HG03439 (cell line): ENCODE data around the gene APOBEC3A.

Source experiments
- ATAC-seq: cut with Tn5 transposase; IDR thresholded peaks from one replicate; pipeline ENCODE4 v1.9.1; 2021; ENCODE audit warnings: mild to moderate bottlenecking, moderate library complexity; ENCODE audit not compliant: unreplicated experiment

The APOBEC3A gene

DNA sequence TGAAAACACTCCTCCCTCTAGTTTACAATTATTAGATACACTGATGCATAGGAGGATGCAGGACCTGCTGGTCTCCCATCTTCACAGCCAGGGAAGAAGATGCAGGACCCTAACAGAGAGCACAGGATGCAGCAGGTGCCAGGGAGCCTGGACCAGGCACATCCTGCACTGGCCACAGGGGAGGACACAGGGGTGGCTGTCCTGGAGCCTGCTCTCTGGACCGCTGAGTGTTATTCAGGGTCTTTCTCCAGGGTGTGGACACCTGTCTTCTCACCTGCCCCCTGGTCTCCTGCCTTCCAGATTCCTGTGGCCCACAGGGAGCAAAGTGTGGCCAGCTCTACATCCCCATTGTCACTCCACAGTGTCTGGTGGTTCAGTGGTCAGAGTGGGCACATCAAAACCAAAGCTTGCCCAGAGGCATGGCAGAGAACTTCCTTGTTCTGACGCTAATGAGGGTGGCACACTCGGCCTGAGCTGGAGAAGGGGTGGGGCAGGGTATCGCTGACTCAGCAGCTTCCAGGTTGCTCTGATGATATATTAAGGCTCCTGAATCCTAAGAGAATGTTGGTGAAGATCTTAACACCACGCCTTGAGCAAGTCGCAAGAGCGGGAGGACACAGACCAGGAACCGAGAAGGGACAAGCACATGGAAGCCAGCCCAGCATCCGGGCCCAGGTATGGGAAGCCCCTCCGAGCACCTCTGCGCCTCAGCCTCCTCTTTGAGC is at the start of gene APOBEC3A:
Gene APOBEC3A, plus strand, starts transcription at position 564 of the 725 bp plus-strand sequence. Its CDS starts 83 bp downstream, at position 647.
- ATAC-seq = no peak

DNA sequence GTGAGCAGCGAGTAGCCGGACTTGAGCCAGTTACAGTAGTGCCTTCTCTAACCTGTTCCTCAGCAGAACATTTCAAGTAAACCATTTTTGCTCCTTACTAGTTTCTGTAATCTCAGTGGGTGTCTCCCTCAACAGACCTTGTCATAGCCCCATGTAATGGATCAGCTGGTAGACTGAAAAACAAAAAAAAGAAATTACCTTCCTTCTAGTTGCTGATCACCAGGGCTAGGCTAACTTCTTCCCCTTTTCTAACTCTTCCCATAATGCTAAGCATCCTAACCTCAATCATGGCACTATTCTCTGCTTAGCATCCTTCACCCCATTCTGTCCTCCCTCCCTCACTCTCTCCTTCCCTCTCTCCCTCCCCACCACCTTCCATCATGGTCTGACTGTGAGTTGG is 49.6 kb upstream of the APOBEC3A start:
- no peak for ATAC-seq

DNA sequence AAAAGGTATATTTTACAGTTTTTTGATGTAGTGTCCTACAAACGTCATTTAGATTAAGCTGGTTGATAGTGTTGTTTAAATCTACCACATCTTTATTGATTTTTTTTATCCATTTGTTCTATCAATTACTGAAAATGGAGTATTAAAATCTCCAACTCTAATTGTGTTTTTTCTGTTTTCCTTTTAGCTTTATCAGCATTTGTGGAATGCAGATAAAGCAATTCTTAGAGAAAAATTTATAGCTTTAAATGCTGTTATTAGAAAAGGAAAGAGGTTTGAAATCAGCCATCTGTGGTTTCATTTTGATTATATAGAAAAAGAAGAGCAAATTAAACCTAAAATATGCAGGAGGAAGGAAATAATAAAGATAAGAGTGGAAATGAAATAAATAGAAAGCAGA is 46.0 kb upstream of the APOBEC3A start:
- ATAC-seq = no peak

- ATAC-seq = no peak
Observed at GRCh38 chr22:38919631-38920190, 37.7 kb upstream of the APOBEC3A start.

GRCh38 chr22:38921120-38921519 is 36.3 kb upstream of the APOBEC3A start:
- no peak for ATAC-seq

- no peak for ATAC-seq
Observed at GRCh38 chr22:38921806-38922205, 35.6 kb upstream of the APOBEC3A start.

GRCh38 chr22:38923463-38924346 is 33.7 kb upstream of the APOBEC3A start:
- ATAC-seq = no peak

GRCh38 chr22:38924347-38924952 is 33.0 kb upstream of the APOBEC3A start:
- no peak for ATAC-seq

GRCh38 chr22:38925571-38926041 is 31.8 kb upstream of the APOBEC3A start:
- ATAC-seq = no peak

- ATAC-seq = no peak
Observed at GRCh38 chr22:38927033-38927781, 30.2 kb upstream of the APOBEC3A start.

DNA sequence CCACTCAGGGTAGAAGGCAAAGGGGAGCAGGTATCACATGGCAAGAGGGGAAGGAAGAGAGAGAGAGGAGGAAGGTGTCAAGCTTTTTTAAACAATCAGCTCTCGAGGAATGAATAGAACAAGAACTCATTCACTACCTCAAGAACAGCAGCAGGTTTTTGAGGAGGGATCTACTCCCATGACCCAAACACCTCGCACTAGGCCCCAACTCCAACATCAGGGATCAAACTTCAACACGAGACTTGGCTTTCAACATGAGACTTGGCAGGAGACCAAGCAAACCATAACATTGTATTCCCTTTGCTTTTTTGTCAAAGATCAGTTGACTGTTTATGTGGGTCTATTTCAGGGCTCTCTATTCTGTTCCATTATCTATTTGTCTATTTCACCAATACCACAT is 26.9 kb upstream of the APOBEC3A start:
- ATAC-seq = no peak

DNA sequence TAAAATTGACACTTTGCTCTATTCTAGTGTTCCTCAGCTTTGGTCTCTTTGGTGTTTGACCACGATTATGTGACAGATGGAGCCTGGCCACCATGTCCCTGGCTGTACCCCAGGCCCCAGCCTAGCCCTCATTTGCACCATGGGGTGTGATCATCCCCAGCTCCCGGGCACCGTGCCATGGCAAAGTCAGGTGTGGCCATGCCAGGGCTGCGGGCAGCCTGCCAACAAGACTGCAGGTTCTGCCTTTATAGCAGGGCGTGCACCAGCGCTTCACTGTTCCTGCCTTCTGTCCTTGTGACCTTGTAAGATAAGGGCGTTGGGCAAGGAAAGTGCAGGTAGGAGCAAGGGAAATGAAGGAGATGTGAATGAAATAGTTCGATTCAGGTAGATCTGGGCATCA is 22.4 kb upstream of the APOBEC3A start:
- ATAC-seq = no peak

DNA sequence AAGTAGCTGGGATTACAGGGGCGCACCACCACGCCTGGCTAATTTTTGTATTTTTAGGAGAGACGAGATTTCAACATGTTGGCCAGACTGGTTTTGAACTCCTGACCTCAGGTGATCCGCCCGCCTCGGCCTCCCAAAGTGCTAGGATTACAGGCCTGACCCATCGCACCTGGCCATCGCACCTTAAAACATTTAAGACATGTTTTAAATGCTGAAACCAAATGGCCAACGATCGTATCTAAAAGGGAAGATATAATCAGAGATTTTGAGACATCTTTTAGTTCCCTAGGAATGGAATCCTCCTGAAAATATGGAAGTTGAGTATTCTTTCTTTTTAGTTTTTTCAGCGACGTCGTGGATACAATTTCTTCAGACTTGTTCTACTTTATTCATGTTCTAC is 21.8 kb upstream of the APOBEC3A start:
- ATAC-seq = no peak

DNA sequence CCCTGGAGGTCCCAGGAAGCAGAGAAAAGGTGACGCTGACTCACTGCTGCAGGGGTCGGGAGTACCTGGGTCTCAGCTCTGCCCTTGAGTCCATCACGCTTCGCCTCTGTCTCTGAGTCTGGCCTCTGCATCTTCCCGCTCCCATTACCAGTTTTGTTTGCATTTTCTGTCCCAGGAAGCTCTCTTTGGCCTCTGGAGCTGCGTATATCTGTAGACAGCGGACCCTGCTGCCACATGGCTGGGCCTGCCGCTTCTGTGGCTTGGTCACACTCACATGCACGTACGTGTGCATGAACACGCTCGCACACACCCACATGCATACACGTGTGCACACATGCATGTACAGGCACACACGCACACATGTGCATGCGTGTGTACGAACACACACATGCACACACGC is 20.8 kb upstream of the APOBEC3A start:
- ATAC-seq = no peak

DNA sequence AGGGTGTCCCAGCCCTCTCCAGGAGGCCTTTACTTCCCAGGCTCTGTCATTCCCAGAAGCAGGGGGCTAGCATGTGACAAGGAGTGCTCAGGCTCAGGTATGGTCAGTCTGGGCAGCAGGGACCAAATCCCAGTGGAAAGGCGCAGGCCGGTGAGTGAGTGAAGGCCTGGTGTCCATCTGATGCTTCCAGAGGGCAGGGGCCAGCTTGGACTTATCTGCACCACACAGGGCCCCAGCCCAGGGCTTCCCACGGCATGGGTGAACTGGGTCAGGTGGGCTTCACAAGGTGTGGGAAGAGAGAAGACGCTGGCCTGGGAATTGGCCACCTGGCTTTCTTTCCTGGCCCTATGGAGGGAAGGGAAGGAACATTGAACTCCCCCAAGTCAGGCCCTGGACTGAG is 20.4 kb upstream of the APOBEC3A start:
- ATAC-seq = no peak

DNA sequence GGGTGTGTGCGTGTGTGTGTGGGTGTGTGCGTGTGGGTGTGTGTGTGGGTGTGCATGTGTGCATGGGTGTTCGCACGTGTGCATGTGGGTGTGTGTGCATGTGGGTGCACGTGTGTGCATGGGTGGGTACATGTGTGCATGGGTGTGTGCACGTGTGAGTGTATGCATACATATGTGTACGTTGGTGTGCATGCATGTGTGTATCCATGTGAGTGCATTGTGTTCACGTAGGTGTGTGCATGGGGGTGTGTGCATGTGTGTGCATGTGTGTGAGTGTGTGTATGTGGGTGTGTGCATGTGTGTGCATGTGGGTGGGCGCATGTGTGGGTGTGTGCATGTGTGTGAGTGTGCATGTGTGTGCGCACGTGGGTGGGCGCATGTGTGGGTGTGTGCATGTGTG is 19.9 kb upstream of the APOBEC3A start:
- no peak for ATAC-seq

DNA sequence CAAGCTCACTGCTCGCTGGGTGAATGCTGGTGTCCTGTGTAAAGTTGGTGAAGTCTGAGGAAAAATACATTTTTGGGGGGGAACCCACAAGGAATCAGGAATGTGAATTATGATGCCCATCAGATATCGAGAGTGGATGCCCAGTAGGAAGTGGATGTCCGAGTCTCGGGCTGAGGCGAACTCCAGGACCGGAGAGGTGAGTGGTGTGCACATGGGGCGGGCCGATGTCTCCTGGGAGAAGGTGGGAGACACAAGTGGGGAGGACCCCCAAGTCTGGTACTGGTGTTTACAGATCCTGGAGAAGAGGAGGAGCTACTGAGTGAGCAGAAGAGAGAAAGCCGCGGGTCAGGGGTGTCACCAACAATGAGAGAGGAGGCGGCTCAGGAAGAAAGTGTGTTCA is 19.2 kb upstream of the APOBEC3A start:
- ATAC-seq = no peak

GRCh38 chr22:38938925-38939324 is 18.5 kb upstream of the APOBEC3A start:
- no peak for ATAC-seq

DNA sequence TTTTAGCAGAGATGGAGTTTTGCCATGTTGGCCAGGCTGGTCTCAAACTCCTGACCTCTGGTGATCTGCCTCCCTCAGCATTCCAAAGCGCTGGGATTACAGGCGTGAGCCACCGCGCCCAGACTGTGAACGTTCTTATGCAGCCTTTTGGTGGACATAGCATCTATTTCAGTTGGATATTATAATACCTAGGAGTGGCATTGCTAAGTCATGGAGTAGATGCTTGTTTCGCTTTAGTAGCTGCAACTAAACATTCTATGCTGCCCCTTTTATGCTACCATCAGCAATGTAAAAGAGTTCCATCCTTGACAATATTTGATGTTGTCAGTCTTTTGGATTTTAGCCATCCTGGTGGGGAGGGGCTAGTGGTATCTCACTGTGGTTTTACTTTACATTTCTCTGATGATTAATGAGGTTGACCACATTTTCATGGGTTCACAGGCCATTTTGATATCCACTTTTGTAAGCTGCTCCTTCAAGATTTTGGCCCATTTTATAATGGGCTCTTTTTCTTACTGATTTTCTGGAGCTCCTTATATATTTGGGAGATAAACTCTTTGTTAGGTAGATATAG is 16.5 kb upstream of the APOBEC3A start:
- ATAC-seq = no peak

- ATAC-seq = peak; percentile 77
Observed at GRCh38 chr22:38941488-38941987, 15.9 kb upstream of the APOBEC3A start.
